ENCODE data around the gene TLX2. TPM values are rescaled to one million over a fixed set of nuclear protein-coding genes. Genes with fewer than 3 reads are reported as not detected.
A peak's percentile ranks its signal among the peaks of the same experiment; 100 is the strongest.

The TLX2 gene
- total and polyA plus RNA-seq, 4 donors = not detected

DNA sequence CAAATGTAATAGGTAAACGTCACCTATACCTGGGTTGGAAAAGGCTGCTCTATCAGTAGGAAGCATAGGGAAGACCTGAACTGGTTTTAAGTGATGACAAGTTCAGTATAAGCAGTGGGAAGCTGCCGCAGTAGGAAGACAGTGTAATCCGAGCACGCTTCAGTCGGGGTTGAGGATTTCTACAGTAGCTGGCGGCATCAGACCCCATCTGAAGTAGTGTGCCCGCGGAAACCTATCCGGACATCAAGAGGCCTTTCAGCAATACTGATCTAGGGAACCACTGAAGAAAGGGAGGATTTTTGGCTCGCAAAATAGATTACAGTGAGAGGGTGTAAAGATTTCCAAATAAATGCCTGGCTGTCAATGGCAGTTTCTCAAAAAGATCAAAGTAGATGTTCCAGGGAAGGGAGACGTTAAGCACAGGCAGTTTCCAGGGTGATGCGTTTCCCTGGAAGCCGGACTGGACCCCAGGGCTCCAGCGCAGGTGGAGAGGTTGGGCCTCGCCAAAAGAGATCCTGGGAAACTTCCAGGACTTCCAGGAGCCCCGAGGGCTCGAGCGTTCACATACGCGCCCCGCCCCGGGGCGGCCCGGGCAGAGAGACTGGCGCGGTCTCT, 34.1 kb downstream of the TLX2 start:
- ATAC-seq (ENCODE audit: low FRiP score) (no peak), DNase-seq (no peak)
- Histone ChIP-seq H3K4me1 (ENCODE audit: control insufficient read depth in 1 of 2, insufficient read depth in 2 of 2, low read length in 2 of 2) (no peaks in the 10 kb centered on the region), H3K4me3 (ENCODE audit: low read length in 2 of 2) (peak overlapping the region; percentile 31 to 79), H3K36me3 (ENCODE audit: control insufficient read depth in 1 of 2, insufficient read depth in 2 of 2, low read length in 1 of 2) (no peaks in the 10 kb centered on the region), H3K9me3 (ENCODE audit: control insufficient read depth, low read length) (no peaks in the 10 kb centered on the region), H3K27ac (ENCODE audit: low read depth in 1 of 2, low read length in 2 of 2) (peak overlapping the region in 1 of 2 donors; percentile 20), H3K27me3 (ENCODE audit: control insufficient read depth in 1 of 2, insufficient read depth in 2 of 2, low read length in 1 of 2) (no peaks in the 10 kb centered on the region)
- 15 to 21% methylated on average over 26 of the region's 26 CpGs for WGBS, 2 donors
- intact Hi-C loops (cut with DNase I) = loop anchor here in 1 of 2 donors (5.0 kb wide), 1 partner anchor 34 kb away; no protein-coding TSS in a partner anchor

DNA sequence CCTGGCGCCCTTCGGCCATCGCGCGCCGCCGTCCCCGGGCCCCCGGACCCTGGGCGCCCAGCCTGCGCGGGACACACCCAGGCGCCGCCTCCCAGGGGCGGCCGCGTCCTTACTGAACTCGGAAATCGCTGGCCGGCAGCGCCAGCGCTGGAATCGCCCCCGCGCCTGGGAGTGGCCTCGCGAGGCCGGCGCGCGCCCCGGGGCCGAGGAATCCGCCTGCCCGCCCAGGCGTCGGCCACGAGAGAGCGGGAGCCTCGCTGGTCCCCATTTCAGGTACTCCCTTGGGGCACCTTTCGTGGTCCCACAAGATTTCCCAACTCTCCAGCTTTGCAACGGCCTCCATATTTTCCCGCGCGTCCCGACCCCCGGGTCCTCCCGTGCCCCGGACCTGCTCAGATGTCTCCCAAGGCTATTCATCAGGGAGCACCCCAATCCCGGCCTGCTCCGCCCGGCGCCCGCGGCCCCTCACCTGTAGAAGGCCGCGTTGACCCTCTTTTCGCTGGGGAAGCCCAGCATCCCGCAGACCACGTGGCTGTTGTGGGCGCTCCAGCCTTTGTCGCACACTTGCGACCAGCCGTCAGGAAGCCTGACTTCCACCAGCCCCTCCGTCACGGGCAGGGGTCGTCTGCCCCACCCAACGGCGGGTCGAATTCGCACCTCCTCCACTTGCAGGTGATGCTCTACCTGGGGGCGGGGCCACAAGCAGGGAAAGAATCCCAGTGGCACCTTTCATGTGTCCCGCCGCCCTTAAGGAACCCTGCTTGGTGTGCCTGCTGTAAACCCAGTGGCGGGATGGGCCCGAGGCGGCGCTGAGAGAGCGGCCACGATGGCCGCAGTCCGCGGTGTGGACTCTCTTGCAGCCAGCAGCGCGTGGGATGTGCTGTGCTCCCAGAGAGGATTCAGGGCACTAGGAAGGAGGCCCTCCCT, 34.9 kb downstream of the TLX2 start:
- Histone ChIP-seq H3K36me3 (ENCODE audit: control insufficient read depth in 1 of 2, insufficient read depth in 2 of 2, low read length in 1 of 2) (no peaks in the 10 kb centered on the region), H3K27ac (ENCODE audit: low read depth in 1 of 2, low read length in 2 of 2) (peak overlapping the region in 1 of 2 donors; percentile 13), H3K4me3 (ENCODE audit: low read length in 2 of 2) (peak overlapping the region; percentile 39 to 79), H3K9me3 (ENCODE audit: control insufficient read depth, low read length) (no peaks in the 10 kb centered on the region), H3K4me1 (ENCODE audit: control insufficient read depth in 1 of 2, insufficient read depth in 2 of 2, low read length in 2 of 2) (no peaks in the 10 kb centered on the region), H3K27me3 (ENCODE audit: control insufficient read depth in 1 of 2, insufficient read depth in 2 of 2, low read length in 1 of 2) (no peaks in the 10 kb centered on the region)
- intact Hi-C loops (cut with DNase I) = loop anchor here in 1 of 2 donors (5.0 kb wide), 1 partner anchor 33 kb away; no protein-coding TSS in a partner anchor
- ATAC-seq (ENCODE audit: low FRiP score) (peak; percentile 78), DNase-seq (peak; percentile 81 to 92)
- 9 to 12% methylated on average over 71 to 85 of the region's 85 CpGs for WGBS, 2 donors

DNA sequence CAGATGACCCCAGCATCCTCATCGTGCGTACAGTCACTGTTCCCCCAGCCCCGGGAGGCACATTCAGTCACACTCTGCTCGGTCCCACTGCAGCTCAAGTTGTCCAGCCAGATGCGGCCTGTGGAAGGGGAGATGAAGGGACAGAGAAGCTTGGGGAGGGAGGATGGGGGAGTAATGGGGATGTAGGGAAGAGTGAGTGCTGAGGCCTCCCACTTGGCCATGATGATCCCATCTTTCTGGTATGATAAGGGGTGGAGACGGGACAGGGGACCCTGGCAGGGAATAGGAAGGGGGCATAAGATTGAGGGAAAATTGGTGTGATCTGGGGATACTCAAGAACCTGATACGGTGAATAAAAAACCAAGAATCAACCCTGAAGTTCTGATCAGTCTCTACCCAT, 36.0 kb downstream of the TLX2 start:
- DNase-seq (no peak), ATAC-seq (ENCODE audit: low FRiP score) (no peak)
- no peaks in the 10 kb centered on the region for H3K4me1 ChIP-seq (ENCODE audit: control insufficient read depth in 1 of 2, insufficient read depth in 2 of 2, low read length in 2 of 2)
- intact Hi-C loops (cut with DNase I) = no loop called here
- no peak overlapping the region for H3K27ac ChIP-seq (ENCODE audit: low read depth in 1 of 2, low read length in 2 of 2)
- no peaks in the 10 kb centered on the region for H3K27me3 ChIP-seq (ENCODE audit: control insufficient read depth in 1 of 2, insufficient read depth in 2 of 2, low read length in 1 of 2)
- WGBS, 2 donors = 95 to 98% methylated on average over 7 of the region's 7 CpGs
- H3K9me3 ChIP-seq (ENCODE audit: control insufficient read depth, low read length) = no peaks in the 10 kb centered on the region
- H3K36me3 ChIP-seq (ENCODE audit: control insufficient read depth in 1 of 2, insufficient read depth in 2 of 2, low read length in 1 of 2) = no peaks in the 10 kb centered on the region
- H3K4me3 ChIP-seq (ENCODE audit: low read length in 2 of 2) = no peak overlapping the region

DNA sequence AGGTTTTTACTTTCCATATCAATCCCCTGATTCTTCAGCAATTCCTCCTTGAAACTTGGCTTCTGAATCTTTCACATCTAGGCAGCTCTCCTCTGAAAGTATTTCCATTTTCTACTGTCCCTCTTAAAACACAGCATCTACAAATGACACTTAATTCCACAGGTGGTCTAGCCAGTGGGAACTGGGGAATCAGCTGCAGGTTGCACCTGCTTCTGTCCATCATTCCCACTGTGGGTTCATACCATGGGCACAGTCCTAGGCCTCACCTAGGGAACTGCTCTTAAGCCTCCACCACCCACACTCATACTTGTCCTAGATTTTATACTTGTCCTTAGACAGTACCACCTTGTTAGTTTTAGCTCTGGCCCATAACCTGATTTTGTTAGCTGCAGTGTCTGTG, 37.3 kb downstream of the TLX2 start:
- no peak for DNase-seq
- intact Hi-C loops (cut with DNase I) = no loop called here

GRCh38 chr2:74551942-74552913, 38.0 kb downstream of the TLX2 start:
- intact Hi-C loops (cut with DNase I) = no loop called here
- H3K36me3 ChIP-seq (ENCODE audit: control insufficient read depth in 1 of 2, insufficient read depth in 2 of 2, low read length in 1 of 2) = no peaks in the 10 kb centered on the region
- no peaks in the 10 kb centered on the region for H3K4me1 ChIP-seq (ENCODE audit: control insufficient read depth in 1 of 2, insufficient read depth in 2 of 2, low read length in 2 of 2)
- DNase-seq = peak in 1 of 2 donors; percentile 40
- 89 to 90% methylated on average over 21 of the region's 21 CpGs for WGBS, 2 donors
- no peaks in the 10 kb centered on the region for H3K9me3 ChIP-seq (ENCODE audit: control insufficient read depth, low read length)
- H3K4me3 ChIP-seq (ENCODE audit: low read length in 2 of 2) = no peak overlapping the region
- no peaks in the 10 kb centered on the region for H3K27me3 ChIP-seq (ENCODE audit: control insufficient read depth in 1 of 2, insufficient read depth in 2 of 2, low read length in 1 of 2)
- no peak overlapping the region for H3K27ac ChIP-seq (ENCODE audit: low read depth in 1 of 2, low read length in 2 of 2)
- no peak for ATAC-seq (ENCODE audit: low FRiP score)

More for the DNA sequence above, 37.3 kb downstream of the TLX2 start:
- Histone ChIP-seq H3K27ac (ENCODE audit: low read depth in 1 of 2, low read length in 2 of 2) (no peak overlapping the region), H3K4me3 (ENCODE audit: low read length in 2 of 2) (no peak overlapping the region), H3K36me3 (ENCODE audit: control insufficient read depth in 1 of 2, insufficient read depth in 2 of 2, low read length in 1 of 2) (no peaks in the 10 kb centered on the region), H3K4me1 (ENCODE audit: control insufficient read depth in 1 of 2, insufficient read depth in 2 of 2, low read length in 2 of 2) (no peaks in the 10 kb centered on the region), H3K27me3 (ENCODE audit: control insufficient read depth in 1 of 2, insufficient read depth in 2 of 2, low read length in 1 of 2) (no peaks in the 10 kb centered on the region), H3K9me3 (ENCODE audit: control insufficient read depth, low read length) (no peaks in the 10 kb centered on the region)
- no peak for ATAC-seq (ENCODE audit: low FRiP score)

DNA sequence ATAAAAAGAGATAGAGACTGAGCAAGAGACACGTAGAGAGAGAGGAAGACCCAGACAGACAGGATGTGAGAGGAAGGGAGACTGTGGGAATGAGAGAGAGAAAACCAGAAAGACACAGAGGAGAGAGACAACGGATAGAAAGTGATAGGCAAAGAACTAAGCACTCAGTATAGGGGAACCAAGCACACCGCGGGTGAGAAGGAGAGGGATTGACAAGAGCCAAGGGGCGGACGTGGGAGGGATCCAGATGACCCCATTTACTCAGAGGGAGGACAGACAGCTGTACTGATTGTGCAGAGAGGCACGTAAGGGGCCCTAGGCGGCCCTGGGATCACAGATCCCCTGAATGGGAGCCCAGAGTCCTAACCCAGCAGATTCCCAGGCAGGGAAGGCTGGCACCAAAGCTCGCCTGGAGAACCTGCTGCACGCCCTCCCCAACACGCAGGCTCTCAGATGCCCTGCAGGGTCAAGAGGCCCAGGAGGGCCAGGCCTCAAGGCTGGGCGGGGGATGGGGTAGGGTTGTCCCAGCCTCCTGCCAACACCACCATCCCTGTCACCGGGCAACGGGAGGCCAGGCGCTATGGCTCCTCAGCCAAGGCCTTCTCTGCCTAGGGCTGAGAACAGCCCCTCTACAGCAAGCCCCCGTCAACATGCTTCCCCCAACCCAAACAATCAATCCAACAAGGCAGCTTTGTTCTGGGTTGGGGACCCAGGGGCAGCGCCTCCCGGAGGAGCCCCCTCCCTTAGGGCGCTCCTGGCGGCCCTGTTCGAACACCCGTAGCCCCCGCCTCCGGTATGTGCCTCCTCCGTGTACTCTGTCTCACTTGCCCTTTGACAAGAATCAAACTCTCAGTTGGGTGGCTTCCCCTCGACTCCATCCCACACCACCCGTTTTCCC, 38.9 kb downstream of the TLX2 start:
- no peaks in the 10 kb centered on the region for H3K9me3 ChIP-seq (ENCODE audit: control insufficient read depth, low read length)
- no peaks in the 10 kb centered on the region for H3K36me3 ChIP-seq (ENCODE audit: control insufficient read depth in 1 of 2, insufficient read depth in 2 of 2, low read length in 1 of 2)
- H3K27ac ChIP-seq (ENCODE audit: low read depth in 1 of 2, low read length in 2 of 2) = no peak overlapping the region
- WGBS, 2 donors = 18 to 23% methylated on average over 26 to 27 of the region's 27 CpGs
- DNase-seq (peak in 1 of 2 donors; percentile 61), ATAC-seq (ENCODE audit: low FRiP score) (no peak)
- H3K27me3 ChIP-seq (ENCODE audit: control insufficient read depth in 1 of 2, insufficient read depth in 2 of 2, low read length in 1 of 2) = no peaks in the 10 kb centered on the region
- intact Hi-C loops (cut with DNase I) = no loop called here
- no peaks in the 10 kb centered on the region for H3K4me1 ChIP-seq (ENCODE audit: control insufficient read depth in 1 of 2, insufficient read depth in 2 of 2, low read length in 2 of 2)
- H3K4me3 ChIP-seq (ENCODE audit: low read length in 2 of 2) = peak overlapping the region; percentile 39 to 74

DNA sequence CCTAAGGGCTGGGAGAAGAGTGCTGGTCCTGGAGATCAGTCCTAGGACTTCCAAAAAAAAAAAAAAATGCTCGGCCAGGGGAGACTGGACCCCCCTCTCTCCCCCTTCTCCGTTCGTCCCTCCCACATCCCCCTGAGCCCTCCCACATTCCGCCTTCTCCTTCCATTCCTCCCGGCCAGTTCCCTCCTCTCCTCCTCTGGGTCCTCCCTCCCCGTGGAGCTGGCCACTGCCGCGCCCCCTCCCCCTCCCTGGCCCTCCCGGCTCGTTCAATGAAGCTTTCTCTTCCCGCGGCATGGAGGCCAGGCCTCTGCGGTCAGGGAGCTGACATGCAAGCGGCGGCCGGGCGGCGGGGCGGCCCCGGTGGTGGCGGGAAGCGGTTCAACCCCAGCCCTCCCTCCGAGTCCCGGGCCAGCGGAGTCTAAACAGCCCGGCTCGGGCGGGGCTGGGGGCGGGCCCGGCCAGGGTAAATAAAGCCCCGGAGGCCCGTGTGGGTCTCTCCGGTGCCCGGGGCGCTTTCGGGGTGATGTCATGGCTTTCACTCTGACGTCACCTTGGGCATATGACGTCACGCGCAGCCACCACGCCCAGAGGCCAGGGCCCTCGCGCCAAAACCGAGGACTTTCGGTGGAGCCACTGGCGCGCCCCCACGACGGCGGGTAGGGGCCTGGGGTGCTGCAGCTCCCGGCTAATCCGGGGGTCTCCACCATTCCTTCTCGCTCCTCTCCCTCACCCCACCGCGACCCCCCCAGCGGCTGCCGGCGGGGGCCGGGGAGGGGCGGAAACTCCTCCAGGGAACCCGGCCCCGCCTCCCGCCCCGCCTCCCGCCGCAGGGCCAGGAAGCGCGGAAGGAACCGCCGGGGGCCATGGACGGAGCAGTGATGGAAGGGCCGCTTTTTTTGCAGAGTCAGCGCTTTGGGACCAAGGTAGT, 39.9 kb downstream of the TLX2 start, which contains the start of the genes DOK1 and LOXL3:
Gene DOK1 (plus strand): TSS at position 829 of the 928 bp plus-strand sequence. CDS start 35 bp downstream, at position 864.
Gene LOXL3 (minus strand): TSS at position 51 of the 928 bp plus-strand sequence. CDS start 1,308 bp downstream, outside the sequence.
- Histone ChIP-seq H3K27ac (ENCODE audit: low read depth in 1 of 2, low read length in 2 of 2) (peak within 1 kb of the TSS in 1 of 2 donors; percentile 65), H3K4me3 (ENCODE audit: low read length in 2 of 2) (peak within 1 kb of the TSS; percentile 39 to 74), H3K27me3 (ENCODE audit: control insufficient read depth in 1 of 2, insufficient read depth in 2 of 2, low read length in 1 of 2) (no peaks in the 10 kb centered on the region), H3K4me1 (ENCODE audit: control insufficient read depth in 1 of 2, insufficient read depth in 2 of 2, low read length in 2 of 2) (no peaks in the 10 kb centered on the region), H3K9me3 (ENCODE audit: control insufficient read depth, low read length) (no peaks in the 10 kb centered on the region), H3K36me3 (ENCODE audit: control insufficient read depth in 1 of 2, insufficient read depth in 2 of 2, low read length in 1 of 2) (no peaks in the 10 kb centered on the region)
- intact Hi-C loops (cut with DNase I) = loop anchor here in 1 of 2 donors (1.0 kb wide), 1 partner anchor 25 kb away; the partner anchor contains the start of genes AUP1 and HTRA2
- WGBS, 2 donors = 0 to 1% methylated on average over 64 to 73 of the region's 73 CpGs
- ATAC-seq (ENCODE audit: low FRiP score) (peak; percentile 92), DNase-seq (peak; percentile 95 to 96)
